Effector CD4-positive, alpha-beta T cell (primary cell): Measurements from ENCODE around the gene OR2Z1. TPM values are rescaled to one million over a fixed set of nuclear protein-coding genes. Genes with fewer than 3 reads are reported as not detected.

Experiments used
- DNase-seq: peaks from one replicate; pipeline ENCODE4 v3.0.0-alpha.2; 2020
- total RNA-seq: gene quantifications from one replicate; lab custom pipeline; 2026; lab: John Stamatoyannopoulos, UW

Gene OR2Z1
- not detected for total RNA-seq

- DNase-seq = no peak
Measured at GRCh38 chr19:8721334-8721733, at the start of gene OR2Z1. Gene OR2Z1 (plus strand): TSS chr19:8721634. CDS start chr19:8731029, 9,395 bp downstream.

GRCh38 chr19:8673276-8673891, 48.0 kb upstream of the OR2Z1 start:
- no peak for DNase-seq

- no peak for DNase-seq
Measured at GRCh38 chr19:8675066-8675465, 46.4 kb upstream of the OR2Z1 start.

GRCh38 chr19:8678244-8678807, 43.1 kb upstream of the OR2Z1 start:
- no peak for DNase-seq

- DNase-seq = no peak
Measured at GRCh38 chr19:8680676-8681344, 40.6 kb upstream of the OR2Z1 start.

GRCh38 chr19:8681345-8682029, 39.9 kb upstream of the OR2Z1 start:
- DNase-seq = no peak

GRCh38 chr19:8682472-8682871, 39.0 kb upstream of the OR2Z1 start:
- no peak for DNase-seq

- no peak for DNase-seq
Measured at GRCh38 chr19:8682931-8683330, 38.5 kb upstream of the OR2Z1 start.

GRCh38 chr19:8684001-8684902, 37.2 kb upstream of the OR2Z1 start:
- DNase-seq = no peak

- no peak for DNase-seq
Measured at GRCh38 chr19:8686549-8686948, 34.9 kb upstream of the OR2Z1 start.

- DNase-seq = no peak
Measured at GRCh38 chr19:8688930-8689329, 32.5 kb upstream of the OR2Z1 start.

GRCh38 chr19:8690753-8691539, 30.5 kb upstream of the OR2Z1 start:
- no peak for DNase-seq

- DNase-seq = no peak
Measured at GRCh38 chr19:8695501-8695900, 25.9 kb upstream of the OR2Z1 start.

- no peak for DNase-seq
Measured at GRCh38 chr19:8695911-8696310, 25.5 kb upstream of the OR2Z1 start.

GRCh38 chr19:8696993-8697392, 24.4 kb upstream of the OR2Z1 start:
- no peak for DNase-seq

GRCh38 chr19:8697671-8698432, 23.6 kb upstream of the OR2Z1 start:
- no peak for DNase-seq

- no peak for DNase-seq
Measured at GRCh38 chr19:8698433-8699063, 22.9 kb upstream of the OR2Z1 start, which contains the start of gene ACTL9. Gene ACTL9 (minus strand): TSS chr19:8698795. CDS start chr19:8698701, 94 bp downstream.

GRCh38 chr19:8699908-8700307, 21.5 kb upstream of the OR2Z1 start:
- DNase-seq = no peak

GRCh38 chr19:8700956-8701355, 20.5 kb upstream of the OR2Z1 start:
- no peak for DNase-seq

GRCh38 chr19:8702350-8702749, 19.1 kb upstream of the OR2Z1 start:
- no peak for DNase-seq
